OCI-LY7 (cell line): ENCODE measurements around the gene PCNX1. TPM values are rescaled to one million over a fixed set of nuclear protein-coding genes. Genes with fewer than 3 reads are reported as not detected.

ENCODE experiments used
- BruUV-seq: library from RNA; stranded (reverse); fragments of 400-500 nt; replicated peaks from 2 replicates; lab custom pipeline; 2021; lab: Mats Ljungman, UMichigan
- CTCF ChIA-PET: fragments of 300-600 bp; sonication (Branson Sonifier 250); formaldehyde crosslinking; loops from one replicate; lab custom pipeline; 2022; ENCODE audit warnings: antibody characterized with exemption; ENCODE audit not compliant: unreplicated experiment; lab: Charles Lee
- POLR2A ChIA-PET: fragments of 300-600 bp; sonication (Branson Sonifier 250); formaldehyde crosslinking; loops from one replicate; lab custom pipeline; 2022; ENCODE audit warnings: antibody characterized with exemption; lab: Charles Lee
- DNase-seq: peaks from one replicate; pipeline ENCODE4 v3.0.0-alpha.2; 2015; ENCODE audit warnings: low spot score
- H2AFZ ChIP-seq: fragments of 200-600 bp; sonication (generic), shearing (Covaris generic); 2 replicates; pipeline ENCODE4 v1.6.1; 2014; ENCODE audit warnings: mild to moderate bottlenecking, antibody characterized with exemption, low read length, moderate library complexity
- H3K27ac ChIP-seq: fragments of 200-600 bp; sonication (generic); 2 replicates; pipeline ENCODE4 v1.5.1; 2014; ENCODE audit warnings: mixed run types, low read depth, mild to moderate bottlenecking, moderate library complexity, low read length, inconsistent platforms; ENCODE audit not compliant: poor library complexity, severe bottlenecking
- H3K36me3 ChIP-seq: fragments of 200-600 bp; sonication (generic); 2 replicates; pipeline ENCODE4 v1.6.1; 2014; ENCODE audit warnings: mild to moderate bottlenecking, antibody characterized with exemption, low read length, moderate library complexity, mixed read lengths; ENCODE audit not compliant: insufficient read depth
- H3K4me1 ChIP-seq: fragments of 200-600 bp; sonication (generic); 2 replicates; pipeline ENCODE4 v1.5.1; 2014; ENCODE audit warnings: mild to moderate bottlenecking, low read length; ENCODE audit not compliant: insufficient read depth, poor library complexity, severe bottlenecking
- H3K4me2 ChIP-seq: fragments of 200-600 bp; sonication (generic); 2 replicates; pipeline ENCODE4 v1.6.1; 2014; ENCODE audit warnings: mild to moderate bottlenecking, low read length
- H3K4me3 ChIP-seq: fragments of 200-600 bp; sonication (generic); 2 replicates; pipeline ENCODE4 v1.5.1; 2014; ENCODE audit warnings: mild to moderate bottlenecking, low read depth, low read length; ENCODE audit not compliant: poor library complexity, severe bottlenecking
- H3K79me2 ChIP-seq: fragments of 200-600 bp; sonication (generic); 2 replicates; pipeline ENCODE4 v1.6.1; 2016; ENCODE audit warnings: low read depth, mild to moderate bottlenecking, low read length, moderate library complexity, mixed read lengths; ENCODE audit not compliant: insufficient read depth
- H3K9me2 ChIP-seq: fragments of 200-600 bp; sonication (generic); 2 replicates; pipeline ENCODE4 v1.6.1; 2016; ENCODE audit warnings: mild to moderate bottlenecking, low read length, mixed read lengths; ENCODE audit not compliant: insufficient read depth
- H3K9me3 ChIP-seq: fragments of 200-600 bp; sonication (generic); 2 replicates; pipeline ENCODE4 v1.6.1; 2014; ENCODE audit warnings: mild to moderate bottlenecking, mixed run types, low read length, mixed read lengths
- H4K20me1 ChIP-seq: fragments of 200-600 bp; sonication (generic); 2 replicates; pipeline ENCODE4 v1.6.1; 2014; ENCODE audit warnings: mild to moderate bottlenecking, antibody characterized with exemption, low read length, moderate library complexity, mixed read lengths; ENCODE audit not compliant: insufficient read depth
- EZH2phosphoT487 ChIP-seq: fragments of 200-600 bp; sonication (generic); IDR thresholded peaks from 2 replicates; pipeline ENCODE4 v1.6.1; 2018; ENCODE audit warnings: low read depth, borderline replicate concordance, mild to moderate bottlenecking, mixed run types, antibody characterized with exemption, low read length, moderate library complexity, mixed read lengths
- intact Hi-C: fragments of 100-400 bp; cut with micrococcal nuclease; formaldehyde crosslinking; loops from one replicate; pipeline ENCODE4 v1.10.0; 2022; ENCODE audit not compliant: unreplicated experiment
- total RNA-seq, 2 experiments: library from RNA; depleted of rRNA in 1 of 2; stranded (reverse); fragments of >200 nt in 1 of 2; shearing (Covaris generic) in 1 of 2; gene quantifications; 2 replicates each; pipeline ENCODE4 v1.2.3, GENCODE V29; 2014 to 2022
- TF ChIP-seq, protein P1 (sequence below): fragments of 200-600 bp; sonication (generic); conservative IDR thresholded peaks from 2 replicates; pipeline ENCODE4 v1.5.1; 2014; ENCODE audit warnings: mild to moderate bottlenecking, antibody characterized with exemption, low read length, moderate library complexity, mixed read lengths

Gene PCNX1
- total RNA-seq, 2 experiments from 2014 or later: 27.7 to 33.5 TPM

DNA sequence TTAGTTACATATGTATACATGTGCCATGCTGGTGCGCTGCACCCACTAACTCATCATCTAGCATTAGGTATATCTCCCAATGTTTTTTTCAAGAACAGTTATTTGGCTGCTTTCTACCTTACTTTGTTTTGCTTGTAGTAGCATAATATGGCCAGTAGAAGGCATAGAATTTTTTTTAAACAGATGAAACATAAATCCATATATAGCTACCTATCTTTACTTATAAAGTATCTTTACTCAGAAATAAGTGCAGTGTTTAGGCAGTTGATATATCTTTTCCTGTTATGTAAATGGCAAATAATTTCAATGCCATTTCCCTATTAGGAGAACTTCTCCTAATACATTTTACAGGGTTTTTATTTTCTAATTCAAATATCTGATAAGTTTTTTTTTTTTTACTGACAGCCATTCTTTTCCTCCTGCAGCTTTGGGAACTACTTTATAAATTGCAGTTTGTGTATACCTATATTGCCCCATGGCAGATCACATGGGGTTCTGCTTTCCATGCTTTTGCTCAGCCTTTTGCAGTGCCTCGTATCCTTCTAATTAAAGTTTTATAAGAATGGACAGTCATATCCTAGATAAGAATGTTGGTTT, 143.1 kb downstream of the PCNX1 start:
- no peaks in the 10 kb centered on the region for H4K20me1 ChIP-seq
- TF ChIP-seq, protein P1, sequence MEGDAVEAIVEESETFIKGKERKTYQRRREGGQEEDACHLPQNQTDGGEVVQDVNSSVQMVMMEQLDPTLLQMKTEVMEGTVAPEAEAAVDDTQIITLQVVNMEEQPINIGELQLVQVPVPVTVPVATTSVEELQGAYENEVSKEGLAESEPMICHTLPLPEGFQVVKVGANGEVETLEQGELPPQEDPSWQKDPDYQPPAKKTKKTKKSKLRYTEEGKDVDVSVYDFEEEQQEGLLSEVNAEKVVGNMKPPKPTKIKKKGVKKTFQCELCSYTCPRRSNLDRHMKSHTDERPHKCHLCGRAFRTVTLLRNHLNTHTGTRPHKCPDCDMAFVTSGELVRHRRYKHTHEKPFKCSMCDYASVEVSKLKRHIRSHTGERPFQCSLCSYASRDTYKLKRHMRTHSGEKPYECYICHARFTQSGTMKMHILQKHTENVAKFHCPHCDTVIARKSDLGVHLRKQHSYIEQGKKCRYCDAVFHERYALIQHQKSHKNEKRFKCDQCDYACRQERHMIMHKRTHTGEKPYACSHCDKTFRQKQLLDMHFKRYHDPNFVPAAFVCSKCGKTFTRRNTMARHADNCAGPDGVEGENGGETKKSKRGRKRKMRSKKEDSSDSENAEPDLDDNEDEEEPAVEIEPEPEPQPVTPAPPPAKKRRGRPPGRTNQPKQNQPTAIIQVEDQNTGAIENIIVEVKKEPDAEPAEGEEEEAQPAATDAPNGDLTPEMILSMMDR: peak; percentile 73
- TF ChIP-seq EZH2phosphoT487: no peak
- POLR2A ChIA-PET: interaction anchor here (1.0 kb wide), 1 partner anchor 11 kb away, joined by 3 read pairs; no protein-coding TSS in a partner anchor
- CTCF ChIA-PET: interaction anchor here (1.0 kb wide), 1 partner anchor 11 kb away, joined by 3 read pairs; no protein-coding TSS in a partner anchor
- intact Hi-C loops: no loop called here
- H3K36me3 ChIP-seq: peaks cover 27% of the 10 kb centered on the region
- no peak overlapping the region for H3K27ac ChIP-seq
- peak; percentile 21 for DNase-seq
- no peaks in the 10 kb centered on the region for H3K79me2 ChIP-seq
- H3K9me2 ChIP-seq: no peaks in the 10 kb centered on the region
- no TSS peak for BruUV-seq
- H2AFZ ChIP-seq: no peak overlapping the region
- H3K9me3 ChIP-seq: no peaks in the 10 kb centered on the region
- no peaks in the 10 kb centered on the region for H3K4me1 ChIP-seq
- no peak overlapping the region for H3K4me3 ChIP-seq
- no peak overlapping the region for H3K4me2 ChIP-seq

DNA sequence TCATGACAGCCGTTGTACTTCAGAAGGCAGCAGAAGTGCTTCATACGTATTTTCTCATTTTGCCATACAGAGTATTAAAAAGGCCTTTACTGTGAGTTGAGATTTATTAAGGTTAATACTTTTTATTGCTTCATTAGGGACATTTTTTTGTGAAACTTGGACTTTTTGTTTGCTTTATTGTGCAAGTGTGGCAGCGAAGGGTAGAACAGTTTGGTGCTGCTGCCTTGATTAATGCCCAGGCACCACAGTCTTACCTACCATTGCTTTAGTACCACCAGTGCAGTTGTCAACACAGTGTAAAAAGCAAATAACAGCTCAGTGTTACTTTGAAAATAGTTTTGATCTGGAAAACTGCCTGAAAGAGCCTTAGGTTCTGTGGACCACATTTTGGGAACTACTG, 147.4 kb downstream of the PCNX1 start:
- Histone ChIP-seq H3K36me3 (peaks cover 28% of the 10 kb centered on the region), H2AFZ (no peak overlapping the region)
- CTCF ChIA-PET: no interaction called here

More for the DNA sequence above, 147.4 kb downstream of the PCNX1 start:
- no peak overlapping the region for H3K4me2 ChIP-seq
- H3K79me2 ChIP-seq: no peaks in the 10 kb centered on the region
- POLR2A ChIA-PET: interaction anchor here (1.4 kb wide), 1 partner anchor 19 kb away, joined by 6 read pairs; no protein-coding TSS in a partner anchor
- TF ChIP-seq, protein P1: no peak
- TF ChIP-seq EZH2phosphoT487: no peak
- intact Hi-C loops: no loop called here
- no TSS peak for BruUV-seq
- no peak for DNase-seq
- H4K20me1 ChIP-seq: no peaks in the 10 kb centered on the region
- H3K4me1 ChIP-seq: no peaks in the 10 kb centered on the region
- H3K9me3 ChIP-seq: no peaks in the 10 kb centered on the region
- no peak overlapping the region for H3K27ac ChIP-seq
- no peaks in the 10 kb centered on the region for H3K9me2 ChIP-seq
- H3K4me3 ChIP-seq: no peak overlapping the region
